Tibial artery (tissue), 4 donors: ENCODE results near the gene COL4A2.
A peak's percentile ranks its signal among the peaks of the same experiment; 100 is the strongest.

ENCODE experiments used
- DNase-seq, 2 donors: peaks; one replicate each; pipeline ENCODE4 v3.0.0-alpha.2; 2019
- H3K27ac ChIP-seq, 2 donors: fragments of 200-600 bp; sonication (generic) in 1 of 2; 1 replicate in 1 of 2; 2 replicates in 1 of 2; pipeline ENCODE4 v1.5.1; 2018 to 2019; ENCODE audit warnings: mild to moderate bottlenecking in 1 of 2
- H3K27me3 ChIP-seq, 2 donors: fragments of 200-600 bp; sonication (generic) in 1 of 2; one replicate each; pipeline versions ENCODE4 v1.5.1 to v1.6.0; 2016 to 2019
- H3K36me3 ChIP-seq, 3 donors: fragments of 200-600 bp; sonication (generic) in 2 of 3; one replicate each; pipeline ENCODE4 v1.5.1; 2016 to 2019; ENCODE audit warnings: mild to moderate bottlenecking in 2 of 3
- H3K4me1 ChIP-seq, 4 donors: fragments of 200-600 bp; sonication (generic) in 2 of 4; 1 replicate in 3 of 4; 2 replicates in 1 of 4; pipeline ENCODE4 v1.5.1; 2016 to 2019
- H3K4me3 ChIP-seq, 2 donors: fragments of 200-600 bp; sonication (generic) in 1 of 2; 1 replicate in 1 of 2; 2 replicates in 1 of 2; pipeline ENCODE4 v1.5.1; 2018 to 2019; ENCODE audit warnings: mild to moderate bottlenecking in 2 of 2
- H3K9me3 ChIP-seq, 3 donors: fragments of 200-600 bp; sonication (generic) in 1 of 3; one replicate each; pipeline ENCODE4 v1.5.1; 2016 to 2019
- CTCF ChIP-seq, 2 experiments: fragments of 200-600 bp in 1 of 2; fragments of 450-650 bp in 1 of 2; IDR thresholded peaks; one replicate each; pipeline ENCODE4 v1.5.1; 2017 to 2019; ENCODE audit warnings: antibody characterized with exemption in 2 of 2, mild to moderate bottlenecking in 1 of 2, moderate library complexity in 1 of 2
- intact Hi-C: fragments of 100-400 bp; cut with DNase I; formaldehyde crosslinking; loops from one replicate; pipeline ENCODE4 v1.15.0; 2023; ENCODE audit warnings: low total_unique reads

The COL4A2 gene

DNA sequence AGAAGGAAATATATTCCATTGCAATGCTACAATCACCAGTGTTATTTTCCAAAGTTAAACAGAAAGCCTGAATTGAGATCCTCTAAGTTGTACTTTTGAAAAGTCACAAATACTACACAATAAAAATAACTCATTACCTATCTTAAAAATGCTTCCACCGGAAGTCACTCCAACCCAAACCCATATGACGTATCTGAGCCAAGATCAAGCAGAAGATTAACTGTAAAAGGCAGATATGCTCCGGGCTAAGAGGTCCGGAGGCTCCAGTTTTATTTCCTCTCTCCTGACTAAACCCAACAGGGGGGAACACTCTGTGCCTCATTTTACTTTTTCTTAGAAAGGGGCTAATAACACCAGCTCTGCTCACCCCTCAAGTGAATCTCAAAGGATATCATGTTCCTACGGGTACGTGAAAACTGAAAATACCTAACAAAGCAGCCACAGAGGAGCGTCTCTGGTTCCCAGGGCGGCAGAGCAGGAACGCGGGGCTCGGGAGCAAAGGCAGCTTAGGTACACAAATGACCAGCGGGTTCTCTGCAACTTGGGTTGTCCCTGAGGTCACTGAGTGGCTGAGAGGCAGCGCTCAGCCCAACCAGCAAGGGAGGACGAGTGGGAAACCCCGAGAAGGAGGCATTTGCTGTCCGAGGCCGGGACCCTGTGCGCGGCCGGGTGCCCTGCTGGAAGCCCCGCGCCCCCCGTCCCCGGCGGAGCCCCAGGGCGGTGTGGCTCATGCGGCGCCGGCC, 253.7 kb downstream of the COL4A2 start:
- intact Hi-C loops: loop anchor here (10.0 kb wide), 1 partner anchor 86 kb away; no protein-coding TSS in a partner anchor
- DNase-seq: peak in 1 of 2 donors; percentile 76
- no peaks in the 10 kb centered on the region for H3K27me3 ChIP-seq
- H3K27ac ChIP-seq: peak overlapping the region; percentile 99
- no peaks in the 10 kb centered on the region for H3K9me3 ChIP-seq
- TF ChIP-seq CTCF (IDR thresholded peaks at IDR 0.05): no peak
- peaks cover 0 to 53% (median 30%) of the 10 kb centered on the region in 4 donors for H3K4me1 ChIP-seq
- peaks cover 0 to 14% (median 8%) of the 10 kb centered on the region in 3 donors for H3K36me3 ChIP-seq
- H3K4me3 ChIP-seq: peak overlapping the region; percentile 95 to 98

DNA sequence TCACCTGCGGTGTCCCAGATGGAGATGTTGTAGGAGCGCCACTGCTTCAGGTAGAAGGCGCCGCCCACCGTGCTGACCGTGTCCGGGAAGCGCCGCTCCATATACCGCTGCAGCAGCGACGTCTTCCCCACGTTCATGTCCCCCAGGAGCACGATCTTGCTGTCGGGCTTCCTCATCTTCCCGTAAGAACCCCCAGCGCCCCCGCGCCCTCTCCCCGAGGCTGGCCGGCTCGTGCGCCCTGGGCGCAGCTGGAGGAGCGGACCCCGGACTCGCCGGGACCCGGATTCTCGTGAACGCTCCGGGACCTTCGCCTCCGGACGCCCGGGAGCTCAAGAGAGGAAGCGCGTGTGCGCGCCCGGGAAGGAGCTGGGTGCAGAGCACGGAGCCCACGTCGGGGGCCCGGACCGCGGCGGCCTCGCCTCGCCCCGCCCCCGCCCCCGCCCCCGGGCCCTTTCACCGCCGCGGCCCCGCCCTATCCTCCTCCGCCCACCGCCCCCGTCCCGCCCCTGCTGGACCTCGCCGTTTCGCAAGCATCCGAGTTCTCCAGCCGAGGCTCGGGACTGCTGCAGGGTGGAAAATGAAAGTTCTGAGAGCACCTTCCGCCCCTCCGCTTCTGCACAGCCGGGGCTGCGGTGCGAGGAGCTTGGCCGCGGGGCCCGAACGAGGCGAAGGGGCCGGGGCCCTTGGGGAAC, 254.4 kb downstream of the COL4A2 start, which contains the start of gene RAB20:
Gene RAB20, minus strand, starts transcription at position 379 of the 692 bp plus-strand sequence. Its CDS starts 203 bp downstream, at position 176.
- DNase-seq: peak; percentile 90 to 94
- Histone ChIP-seq H3K4me3 (peak within 1 kb of the TSS; percentile 95 to 98), H3K27ac (peak within 1 kb of the TSS; percentile 99), H3K36me3 (peaks cover 0 to 13% (median 5%) of the 10 kb centered on the region in 3 donors), H3K27me3 (no peaks in the 10 kb centered on the region), H3K4me1 (peaks cover 0 to 46% (median 27%) of the 10 kb centered on the region in 4 donors), H3K9me3 (no peaks in the 10 kb centered on the region)
- intact Hi-C loops: loop anchor here (10.0 kb wide), 1 partner anchor 87 kb away; no protein-coding TSS in a partner anchor
- no peak for TF ChIP-seq CTCF (IDR thresholded peaks at IDR 0.05)

GRCh38 chr13:110562036-110562597, 255.0 kb downstream of the COL4A2 start:
- peaks cover 0 to 40% (median 22%) of the 10 kb centered on the region in 4 donors for H3K4me1 ChIP-seq
- no peak for TF ChIP-seq CTCF (IDR thresholded peaks at IDR 0.05)
- H3K9me3 ChIP-seq: no peaks in the 10 kb centered on the region
- no peaks in the 10 kb centered on the region for H3K27me3 ChIP-seq
- peaks cover 0 to 7% (median 0%) of the 10 kb centered on the region in 3 donors for H3K36me3 ChIP-seq
- peak overlapping the region; percentile 95 to 98 for H3K4me3 ChIP-seq
- peak overlapping the region; percentile 99 for H3K27ac ChIP-seq
- intact Hi-C loops: loop anchor here (10.0 kb wide), 1 partner anchor 87 kb away; no protein-coding TSS in a partner anchor
- DNase-seq: no peak
